Activated CD4-positive, alpha-beta memory T cell treated with anti-CD3 and anti-CD28 coated beads for 36 hours (primary cell): ENCODE results near the gene TXNL1. TPM values are rescaled to one million over a fixed set of nuclear protein-coding genes. Genes with fewer than 3 reads are reported as not detected.
"Not testable (repeated sequence)": the region's sequence is repeated elsewhere in the genome, so short reads cannot be mapped to it uniquely, and the experiment has no call there.

Source experiments
- CTCF ChIA-PET: fragments of 350-600 bp; sonication (Branson Sonifier 250); formaldehyde crosslinking; loops from one replicate; lab custom pipeline; 2021; ENCODE audit warnings: antibody characterized with exemption, inconsistent platforms; lab: Charles Lee
- POLR2A ChIA-PET: fragments of 350-600 bp; sonication (Branson Sonifier 250); formaldehyde crosslinking; loops from one replicate; lab custom pipeline; 2021; ENCODE audit warnings: antibody characterized with exemption; lab: Charles Lee
- DNase-seq: peaks from one replicate; pipeline ENCODE4 v3.0.0-alpha.2; 2020
- H3K27ac Mint-ChIP-seq: one replicate; pipeline ENCODE4 v1.8.0; 2021; ENCODE audit warnings: mixed read lengths
- H3K27me3 Mint-ChIP-seq: one replicate; pipeline ENCODE4 v1.8.0; 2021; ENCODE audit warnings: mixed read lengths
- H3K36me3 Mint-ChIP-seq: one replicate; pipeline ENCODE4 v1.8.0; 2021; ENCODE audit warnings: mixed read lengths
- H3K4me1 Mint-ChIP-seq: one replicate; pipeline ENCODE4 v1.8.0; 2021; ENCODE audit warnings: low read depth, mixed read lengths
- H3K4me3 Mint-ChIP-seq: one replicate; pipeline ENCODE4 v1.8.0; 2021; ENCODE audit warnings: mild to moderate bottlenecking, mixed read lengths
- H3K9me3 Mint-ChIP-seq: one replicate; pipeline ENCODE4 v1.8.0; 2021; ENCODE audit warnings: mixed read lengths
- intact Hi-C: fragments of 100-400 bp; cut with micrococcal nuclease; formaldehyde crosslinking; loops from one replicate; pipeline ENCODE4 v1.15.1; 2023
- total RNA-seq, 2 experiments: library from RNA; stranded (reverse); gene quantifications; one replicate each; pipeline ENCODE4 v1.2.3, GENCODE V29; 2021

Gene TXNL1
- total RNA-seq, 2 experiments from 2014 or later, result 68.7 to 68.9 TPM

DNA sequence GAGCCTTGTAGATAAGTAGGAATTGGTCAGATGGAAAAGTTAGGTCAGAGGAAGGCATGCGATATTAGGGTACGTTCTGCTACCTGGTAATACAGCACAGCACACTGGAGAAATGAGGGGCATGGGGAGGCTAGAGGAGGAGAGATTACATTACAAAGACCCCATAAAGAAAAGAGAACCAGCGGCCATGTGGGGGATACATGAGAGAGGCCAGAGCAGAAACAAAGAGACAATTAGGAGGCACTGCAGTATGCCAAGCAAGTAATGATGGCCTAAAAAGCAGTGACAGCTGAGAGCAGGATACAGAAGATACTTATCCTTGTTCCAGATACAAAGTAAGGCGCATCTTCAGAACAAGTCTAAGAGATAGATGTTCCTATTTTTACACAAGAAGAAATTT lies 40.0 kb downstream of the TXNL1 start:
- H3K9me3 Mint-ChIP-seq, result peaks cover 4% of the 10 kb centered on the region
- H3K27me3 Mint-ChIP-seq, result no peaks in the 10 kb centered on the region
- no peaks in the 10 kb centered on the region for H3K4me1 Mint-ChIP-seq
- CTCF ChIA-PET, result interaction anchor here (1.1 kb wide), 1 partner anchor 22 kb away, joined by 3 read pairs; no protein-coding TSS in a partner anchor
- H3K27ac Mint-ChIP-seq, result no peak overlapping the region
- POLR2A ChIA-PET, result no interaction called here
- H3K36me3 Mint-ChIP-seq, result peaks cover 7% of the 10 kb centered on the region
- intact Hi-C loops, result no loop called here
- no peak overlapping the region for H3K4me3 Mint-ChIP-seq
- DNase-seq, result no peak

GRCh38 chr18:56593906-56594305 lies 44.5 kb downstream of the TXNL1 start:
- Mint-ChIP-seq H3K27me3 (no peaks in the 10 kb centered on the region), H3K36me3 (no peaks in the 10 kb centered on the region), H3K9me3 (peaks cover 4% of the 10 kb centered on the region), H3K4me3 (no peak overlapping the region), H3K4me1 (no peaks in the 10 kb centered on the region), H3K27ac (no peak overlapping the region)
- POLR2A ChIA-PET, result no interaction called here
- CTCF ChIA-PET, result no interaction called here
- intact Hi-C loops, result no loop called here
- DNase-seq, result no peak

GRCh38 chr18:56580026-56580425 lies 58.4 kb downstream of the TXNL1 start:
- Mint-ChIP-seq H3K27ac (no peak overlapping the region), H3K4me3 (no peak overlapping the region), H3K36me3 (no peaks in the 10 kb centered on the region), H3K27me3 (peaks cover 12% of the 10 kb centered on the region), H3K4me1 (no peaks in the 10 kb centered on the region), H3K9me3 (no peaks in the 10 kb centered on the region)
- intact Hi-C loops, result no loop called here
- no peak for DNase-seq
- ChIA-PET POLR2A (no interaction called here), CTCF (no interaction called here)

GRCh38 chr18:56579451-56579850 lies 58.9 kb downstream of the TXNL1 start:
- intact Hi-C loops, result no loop called here
- Mint-ChIP-seq H3K9me3 (no peaks in the 10 kb centered on the region), H3K36me3 (no peaks in the 10 kb centered on the region), H3K4me1 (no peaks in the 10 kb centered on the region), H3K4me3 (no peak overlapping the region), H3K27ac (no peak overlapping the region), H3K27me3 (peaks cover 13% of the 10 kb centered on the region)
- no peak for DNase-seq
- ChIA-PET CTCF (no interaction called here), POLR2A (no interaction called here)

DNA sequence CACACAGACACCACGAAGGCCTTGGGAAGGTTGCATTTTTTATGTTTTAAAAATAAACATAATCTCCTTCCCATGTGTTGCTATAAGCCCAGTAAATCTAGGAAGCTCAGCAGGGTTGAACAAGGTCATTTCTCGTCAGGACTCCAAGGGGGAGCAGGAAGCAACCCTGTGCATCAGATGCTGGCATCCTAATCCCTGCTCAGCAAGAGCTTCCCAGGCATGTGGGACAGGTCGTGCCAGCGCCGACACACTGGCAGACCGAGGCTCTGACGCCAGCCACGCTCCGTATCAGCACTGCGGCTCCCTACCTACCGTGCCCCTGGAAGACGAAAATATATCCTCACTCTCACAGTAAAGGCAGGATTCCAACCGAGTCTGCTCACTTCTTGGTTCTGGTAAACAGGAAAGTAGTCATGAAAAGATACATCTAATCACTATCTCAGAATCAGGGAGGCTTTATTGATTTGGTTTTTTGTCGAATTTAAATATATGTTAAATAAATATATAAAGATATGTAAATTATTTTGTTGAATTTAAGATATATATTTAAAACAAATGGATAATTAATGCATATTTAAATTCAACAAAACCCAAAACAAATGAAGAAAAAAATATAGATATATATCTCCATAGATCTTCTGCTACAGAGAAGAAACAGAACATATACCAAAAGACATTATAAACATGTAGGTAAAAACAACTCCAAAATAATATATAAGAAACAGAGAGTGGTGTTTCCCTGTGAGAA lies 61.4 kb downstream of the TXNL1 start:
- no peak for DNase-seq
- Mint-ChIP-seq H3K4me1 (no peaks in the 10 kb centered on the region), H3K27me3 (peaks cover 16% of the 10 kb centered on the region), H3K36me3 (no peaks in the 10 kb centered on the region), H3K9me3 (no peaks in the 10 kb centered on the region), H3K4me3 (no peak overlapping the region), H3K27ac (no peak overlapping the region)
- POLR2A ChIA-PET, result no interaction called here
- intact Hi-C loops, result loop anchor here (1.0 kb wide), 1 partner anchor 1162 kb away; no protein-coding TSS in a partner anchor
- CTCF ChIA-PET, result interaction anchor here (0.9 to 2.3 kb wide), 3 partner anchors 434 to 1342 kb away, joined by 4 to 15 read pairs (median 5); no protein-coding TSS in a partner anchor

GRCh38 chr18:56575819-56576663 lies 62.4 kb downstream of the TXNL1 start:
- no peaks in the 10 kb centered on the region for H3K36me3 Mint-ChIP-seq
- H3K4me3 Mint-ChIP-seq, result no peak overlapping the region
- peaks cover 18% of the 10 kb centered on the region for H3K27me3 Mint-ChIP-seq
- H3K4me1 Mint-ChIP-seq, result no peaks in the 10 kb centered on the region
- POLR2A ChIA-PET, result no interaction called here
- no peaks in the 10 kb centered on the region for H3K9me3 Mint-ChIP-seq
- intact Hi-C loops, result loop anchor here (1.0 kb wide), 1 partner anchor 1161 kb away; no protein-coding TSS in a partner anchor
- CTCF ChIA-PET, result interaction anchor here (0.8 to 2.3 kb wide), 4 partner anchors 22 to 1341 kb away, joined by 3 to 15 read pairs (median 4); no protein-coding TSS in a partner anchor
- no peak overlapping the region for H3K27ac Mint-ChIP-seq
- DNase-seq, result no peak

DNA sequence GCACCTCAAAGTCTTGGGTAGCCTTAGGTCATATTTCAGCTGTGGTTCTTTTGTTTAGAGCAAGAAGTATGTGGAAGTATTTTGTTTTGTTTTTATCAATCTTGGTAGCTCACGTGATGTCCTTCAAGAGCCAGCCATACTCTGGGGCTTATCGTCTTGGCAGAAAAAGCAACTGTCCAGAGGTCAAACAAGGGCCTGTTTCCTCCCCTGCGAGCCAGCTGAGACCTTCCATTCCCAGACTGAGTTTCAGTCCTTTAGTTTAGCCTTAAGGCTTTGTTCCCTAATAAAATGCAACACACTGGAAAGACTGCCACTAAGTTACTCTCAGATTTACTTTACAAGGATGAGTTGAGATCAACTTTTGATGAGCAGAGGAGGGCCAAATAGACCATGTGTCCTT lies 63.5 kb downstream of the TXNL1 start:
- ChIA-PET POLR2A (no interaction called here), CTCF (interaction anchor here (1.3 kb wide), 1 partner anchor 1159 kb away, joined by 5 read pairs; no protein-coding TSS in a partner anchor)
- no peaks in the 10 kb centered on the region for H3K4me1 Mint-ChIP-seq
- H3K4me3 Mint-ChIP-seq, result no peak overlapping the region
- no peaks in the 10 kb centered on the region for H3K36me3 Mint-ChIP-seq
- no peaks in the 10 kb centered on the region for H3K9me3 Mint-ChIP-seq
- no peak overlapping the region for H3K27ac Mint-ChIP-seq
- intact Hi-C loops, result no loop called here
- peaks cover 22% of the 10 kb centered on the region for H3K27me3 Mint-ChIP-seq
- DNase-seq, result no peak

GRCh38 chr18:56572267-56572666 lies 66.1 kb downstream of the TXNL1 start:
- H3K27me3 Mint-ChIP-seq, result peaks cover 18% of the 10 kb centered on the region
- H3K4me3 Mint-ChIP-seq, intact Hi-C loops, H3K36me3 Mint-ChIP-seq, H3K4me1 Mint-ChIP-seq, POLR2A ChIA-PET, DNase-seq, CTCF ChIA-PET, H3K9me3 Mint-ChIP-seq, H3K27ac Mint-ChIP-seq: not testable (repeated sequence)

DNA sequence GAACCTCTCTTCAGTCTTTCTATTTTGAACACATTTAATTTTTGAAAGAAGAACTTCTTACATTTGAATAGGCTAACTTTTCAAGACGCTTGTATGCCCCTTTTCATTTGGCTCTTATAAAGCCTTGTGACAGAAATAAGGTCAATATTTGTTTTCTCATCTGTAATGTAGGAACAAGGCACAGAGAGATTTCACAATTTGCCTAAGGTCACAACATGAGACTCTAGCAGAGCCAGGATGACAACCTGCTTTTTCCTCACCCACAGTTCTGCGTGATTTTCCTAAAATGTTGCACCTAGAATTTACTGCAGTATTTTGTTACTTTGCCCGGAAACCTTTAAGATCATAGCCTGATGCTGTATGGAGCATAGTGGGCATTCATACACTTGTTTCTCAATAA lies 67.4 kb downstream of the TXNL1 start:
- ChIA-PET CTCF (no interaction called here), POLR2A (no interaction called here)
- no peak overlapping the region for H3K27ac Mint-ChIP-seq
- intact Hi-C loops, result no loop called here
- H3K36me3 Mint-ChIP-seq, result no peaks in the 10 kb centered on the region
- no peaks in the 10 kb centered on the region for H3K9me3 Mint-ChIP-seq
- H3K4me1 Mint-ChIP-seq, result no peaks in the 10 kb centered on the region
- peaks cover 15% of the 10 kb centered on the region for H3K27me3 Mint-ChIP-seq
- no peak for DNase-seq
- no peak overlapping the region for H3K4me3 Mint-ChIP-seq

- no peak overlapping the region for H3K4me3 Mint-ChIP-seq
- DNase-seq, result no peak
- no peaks in the 10 kb centered on the region for H3K4me1 Mint-ChIP-seq
- H3K9me3 Mint-ChIP-seq, result no peaks in the 10 kb centered on the region
- no peak overlapping the region for H3K27ac Mint-ChIP-seq
- intact Hi-C loops, result no loop called here
- peaks cover 8% of the 10 kb centered on the region for H3K27me3 Mint-ChIP-seq
- H3K36me3 Mint-ChIP-seq, result no peaks in the 10 kb centered on the region
- POLR2A ChIA-PET, result no interaction called here
- CTCF ChIA-PET, result no interaction called here
Observed at GRCh38 chr18:56569416-56569815, 69.0 kb downstream of the TXNL1 start.

DNA sequence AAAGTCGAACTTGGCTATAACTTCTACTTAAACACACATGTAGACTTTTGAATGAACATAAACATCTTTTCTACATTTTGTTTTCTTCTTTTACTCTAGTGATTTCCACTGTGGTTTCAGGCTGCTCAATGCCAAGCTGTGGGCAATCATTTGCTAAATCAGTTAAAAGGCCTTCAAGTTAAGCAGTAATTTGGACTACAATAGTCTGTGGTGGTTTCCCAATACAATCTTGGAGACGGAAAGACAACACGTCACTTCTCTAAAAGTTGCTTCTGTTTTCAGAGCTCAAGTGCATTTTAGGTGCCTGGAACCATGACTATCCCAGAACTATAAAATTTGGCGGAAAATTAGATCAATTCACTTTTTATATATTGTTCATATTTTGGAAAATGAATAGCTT lies 69.4 kb downstream of the TXNL1 start:
- Mint-ChIP-seq H3K36me3 (no peaks in the 10 kb centered on the region), H3K4me3 (no peak overlapping the region), H3K4me1 (no peaks in the 10 kb centered on the region), H3K9me3 (no peaks in the 10 kb centered on the region), H3K27ac (no peak overlapping the region), H3K27me3 (peaks cover 8% of the 10 kb centered on the region)
- no peak for DNase-seq
- ChIA-PET POLR2A (no interaction called here), CTCF (no interaction called here)
- intact Hi-C loops, result no loop called here

DNA sequence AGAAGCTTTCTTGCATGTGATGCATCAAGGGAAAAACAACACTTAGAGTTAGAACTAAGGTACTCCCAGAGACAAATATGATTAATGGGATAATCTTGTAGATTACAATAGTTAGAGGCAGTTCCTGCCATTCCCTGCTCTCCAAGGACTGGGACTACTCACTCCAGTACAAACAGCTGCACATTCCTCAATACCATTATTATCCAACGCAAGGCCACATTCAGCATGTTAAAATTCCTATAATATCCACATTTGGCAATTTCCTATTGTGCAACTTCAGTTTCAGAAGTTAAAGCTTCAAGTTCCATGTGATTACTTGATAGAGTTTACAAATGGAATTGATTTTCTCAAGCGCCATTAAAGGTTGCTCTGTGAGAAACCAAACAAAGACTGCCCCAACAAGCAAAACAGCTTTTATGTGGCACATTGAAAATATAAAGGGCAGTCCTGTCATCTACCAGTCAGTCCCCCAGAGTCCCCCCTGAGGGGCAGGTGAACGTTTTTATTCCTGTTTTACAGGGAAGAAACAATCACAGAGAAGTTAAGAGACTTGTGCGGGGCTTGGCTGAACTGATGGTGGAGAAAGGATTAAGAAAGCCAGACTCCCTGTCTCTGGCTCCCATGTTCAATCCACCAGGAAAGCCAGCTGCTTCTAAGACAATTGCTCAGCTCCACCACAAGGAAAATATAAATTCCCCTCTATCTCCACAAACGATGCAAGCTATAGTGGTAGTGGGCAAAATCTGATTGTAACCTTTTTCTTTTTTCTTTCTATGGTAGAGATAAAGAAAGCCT lies 72.6 kb downstream of the TXNL1 start:
- ChIA-PET POLR2A (no interaction called here), CTCF (no interaction called here)
- no peak for DNase-seq

More for the DNA sequence above, 72.6 kb downstream of the TXNL1 start:
- Mint-ChIP-seq H3K27me3 (peaks cover 2% of the 10 kb centered on the region), H3K9me3 (no peaks in the 10 kb centered on the region), H3K27ac (no peak overlapping the region), H3K4me3 (no peak overlapping the region), H3K36me3 (no peaks in the 10 kb centered on the region), H3K4me1 (no peaks in the 10 kb centered on the region)
- intact Hi-C loops, result no loop called here
